Measurements from ENCODE around the gene FHIP2A.
A peak's percentile ranks its signal among the peaks of the same experiment; 100 is the strongest.
"Not testable (repeated sequence)": the region's sequence is repeated elsewhere in the genome, so short reads cannot be mapped to it uniquely, and the experiment has no call there.

The FHIP2A gene, protein sequence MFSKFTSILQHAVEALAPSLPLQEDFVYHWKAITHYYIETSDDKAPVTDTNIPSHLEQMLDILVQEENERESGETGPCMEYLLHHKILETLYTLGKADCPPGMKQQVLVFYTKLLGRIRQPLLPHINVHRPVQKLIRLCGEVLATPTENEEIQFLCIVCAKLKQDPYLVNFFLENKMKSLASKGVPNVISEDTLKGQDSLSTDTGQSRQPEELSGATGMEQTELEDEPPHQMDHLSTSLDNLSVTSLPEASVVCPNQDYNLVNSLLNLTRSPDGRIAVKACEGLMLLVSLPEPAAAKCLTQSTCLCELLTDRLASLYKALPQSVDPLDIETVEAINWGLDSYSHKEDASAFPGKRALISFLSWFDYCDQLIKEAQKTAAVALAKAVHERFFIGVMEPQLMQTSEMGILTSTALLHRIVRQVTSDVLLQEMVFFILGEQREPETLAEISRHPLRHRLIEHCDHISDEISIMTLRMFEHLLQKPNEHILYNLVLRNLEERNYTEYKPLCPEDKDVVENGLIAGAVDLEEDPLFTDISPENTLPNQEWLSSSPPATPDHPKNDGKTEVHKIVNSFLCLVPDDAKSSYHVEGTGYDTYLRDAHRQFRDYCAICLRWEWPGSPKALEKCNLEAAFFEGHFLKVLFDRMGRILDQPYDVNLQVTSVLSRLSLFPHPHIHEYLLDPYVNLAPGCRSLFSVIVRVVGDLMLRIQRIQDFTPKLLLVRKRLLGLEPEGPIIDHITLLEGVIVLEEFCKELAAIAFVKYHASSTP

DNA sequence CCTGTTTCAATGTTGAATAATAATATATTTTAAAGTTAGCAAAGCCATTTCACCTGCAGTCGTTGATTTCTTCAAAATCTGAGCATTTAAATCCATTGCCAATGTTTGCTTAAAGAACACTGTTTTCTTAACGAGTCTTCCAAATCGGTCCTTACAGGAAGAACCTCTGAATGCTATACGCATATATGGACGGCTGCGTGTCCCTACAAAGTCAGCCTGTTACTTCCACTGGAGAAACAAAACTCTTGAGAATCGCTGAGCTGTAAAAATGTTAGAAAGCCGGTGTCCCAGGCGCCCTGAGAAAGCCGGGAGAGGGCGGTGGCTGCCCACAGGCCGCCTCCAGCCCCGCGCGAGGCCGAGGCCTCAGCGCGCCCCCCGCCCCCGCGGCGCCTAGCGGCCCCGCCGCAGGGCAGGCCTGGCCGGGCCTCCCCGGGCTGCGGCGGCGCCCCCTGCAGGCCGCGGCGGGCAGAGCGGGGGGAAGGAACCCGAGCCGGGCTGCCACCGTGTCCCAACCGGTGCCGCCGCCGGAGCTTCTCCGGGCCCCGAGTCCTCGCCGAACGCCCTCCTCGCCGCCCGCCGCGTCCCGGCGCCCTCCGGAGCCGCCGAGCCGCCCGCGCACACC lies at the start of gene FHIP2A:
TSS of gene FHIP2A (plus strand) at position 488 of the 622 bp plus-strand sequence. CDS start 299 bp downstream, outside the sequence.
- peak; percentile 79 for DNase-seq (ENCODE audit: low read depth)

DNA sequence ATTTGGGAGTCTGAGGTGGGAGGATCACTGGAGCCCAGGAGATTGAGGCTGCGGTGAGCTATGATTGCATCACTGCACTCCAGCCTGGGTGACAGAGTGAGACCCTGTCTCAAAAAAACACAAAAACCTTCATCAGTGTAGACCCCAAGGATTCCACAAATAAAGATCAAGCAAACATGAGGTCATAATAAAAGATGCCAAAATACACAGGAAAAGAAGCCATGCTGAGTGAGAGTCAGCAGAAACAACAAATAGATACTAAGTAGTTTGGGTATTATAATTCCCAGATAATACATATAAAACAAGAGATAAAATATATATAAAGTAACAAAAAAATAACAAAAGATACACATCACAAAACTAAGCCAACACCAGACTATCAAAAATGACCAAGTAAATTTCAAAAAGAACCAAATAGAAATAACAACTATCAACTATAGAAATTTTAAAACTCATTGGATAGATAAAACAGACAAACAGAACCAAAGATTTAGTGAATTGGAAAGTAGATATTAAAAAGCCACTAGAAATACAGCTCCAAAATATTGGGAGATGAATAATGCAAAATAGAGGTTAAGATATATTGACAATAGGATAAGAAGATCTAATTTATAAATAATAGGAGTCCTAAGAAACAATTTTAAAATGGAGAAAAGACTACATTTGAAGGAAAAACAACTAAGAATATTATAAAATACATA lies 48.9 kb upstream of the FHIP2A start:
- DNase-seq (ENCODE audit: low read depth), result no peak

DNA sequence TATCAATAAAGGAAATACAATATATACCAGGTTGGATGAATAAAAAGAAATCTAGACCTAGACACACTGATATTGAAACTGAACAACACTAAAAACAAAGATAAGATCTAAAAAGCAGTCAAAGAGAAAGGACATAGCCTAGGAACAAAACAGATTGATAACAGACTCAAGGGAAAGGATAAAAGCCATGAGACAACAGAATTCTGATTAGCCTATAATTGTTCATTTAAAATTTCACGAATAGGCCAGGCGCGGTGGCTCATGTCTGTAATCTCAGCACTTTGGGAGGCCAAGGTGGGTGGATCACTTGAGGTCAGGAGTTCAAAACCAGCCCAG lies 48.4 kb upstream of the FHIP2A start:
- no peak for DNase-seq (ENCODE audit: low read depth)

DNA sequence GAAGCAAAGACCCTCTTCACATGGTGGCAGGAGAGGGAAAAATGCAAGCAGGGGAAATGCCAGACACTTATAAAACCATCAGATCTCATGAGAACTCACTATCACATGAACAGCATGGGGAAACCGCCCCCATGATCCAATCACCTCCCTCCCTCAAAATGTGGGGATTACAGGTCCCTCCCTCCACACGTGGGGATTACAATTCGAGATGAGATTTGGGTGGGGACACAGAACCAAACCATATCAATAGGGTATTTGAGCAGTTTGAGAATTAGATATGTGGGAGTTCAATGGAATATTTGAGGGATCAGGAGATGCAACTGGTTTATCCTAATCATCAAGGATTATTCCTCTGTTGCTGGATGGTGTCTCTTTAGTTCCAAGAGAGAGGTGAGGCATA lies 46.5 kb upstream of the FHIP2A start:
- DNase-seq (ENCODE audit: low read depth), result not testable (repeated sequence)

DNA sequence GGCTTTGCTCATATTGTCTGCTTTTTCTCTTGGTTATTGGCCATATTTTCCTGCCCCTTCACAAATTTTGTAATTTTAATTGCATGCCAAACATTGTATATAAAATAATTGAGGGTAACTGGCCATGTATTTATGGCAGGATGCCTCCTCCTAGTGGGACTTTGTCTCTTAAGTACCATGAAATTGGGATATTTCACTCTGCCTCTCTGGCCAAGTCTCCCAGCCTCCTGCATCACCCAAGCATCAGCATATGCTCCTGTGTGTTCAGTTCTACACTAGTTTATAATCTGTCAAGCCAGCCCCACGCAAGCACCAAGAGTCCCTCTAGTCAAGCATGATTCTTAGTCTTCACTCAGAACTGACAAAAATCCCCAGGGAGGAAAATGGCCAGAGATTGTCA lies 44.2 kb upstream of the FHIP2A start:
- no peak for DNase-seq (ENCODE audit: low read depth)

DNA sequence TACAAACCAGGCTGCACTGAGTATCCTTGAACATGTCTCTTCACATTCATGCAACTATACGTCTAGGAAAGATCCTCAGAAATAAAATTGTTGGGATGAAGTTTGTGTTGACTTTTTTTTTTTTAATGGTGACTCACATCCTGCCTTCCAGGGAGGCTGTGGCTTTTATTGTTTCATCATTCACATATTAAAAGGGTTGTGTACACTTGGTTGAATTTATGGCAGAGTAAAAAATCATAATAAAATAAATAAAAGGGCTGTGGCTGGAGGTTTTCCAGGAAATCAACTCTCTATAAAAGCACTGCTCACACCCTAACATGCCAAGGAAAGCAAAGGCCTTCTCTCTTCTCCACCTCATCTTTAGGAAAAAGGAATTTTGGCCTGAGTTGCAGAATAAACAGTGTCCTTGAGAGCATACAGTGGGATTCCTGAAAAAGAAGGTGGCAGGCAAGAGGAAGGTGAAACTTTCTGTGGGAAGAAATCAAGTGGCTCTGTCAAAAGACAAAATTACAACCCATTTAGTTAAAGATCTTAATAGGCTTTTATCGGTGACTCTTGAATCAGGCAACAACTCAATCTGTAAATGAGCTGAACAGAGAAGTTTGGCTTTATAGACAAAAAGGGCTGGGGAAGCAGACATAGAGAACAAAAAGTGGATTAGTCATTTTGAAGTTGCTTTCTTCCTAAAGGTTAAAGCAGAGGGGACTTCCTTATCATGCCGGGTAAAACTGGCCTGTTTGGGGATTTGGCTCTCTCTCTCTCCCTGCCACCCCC lies 41.6 kb upstream of the FHIP2A start:
- DNase-seq (ENCODE audit: low read depth), result peak; percentile 94

DNA sequence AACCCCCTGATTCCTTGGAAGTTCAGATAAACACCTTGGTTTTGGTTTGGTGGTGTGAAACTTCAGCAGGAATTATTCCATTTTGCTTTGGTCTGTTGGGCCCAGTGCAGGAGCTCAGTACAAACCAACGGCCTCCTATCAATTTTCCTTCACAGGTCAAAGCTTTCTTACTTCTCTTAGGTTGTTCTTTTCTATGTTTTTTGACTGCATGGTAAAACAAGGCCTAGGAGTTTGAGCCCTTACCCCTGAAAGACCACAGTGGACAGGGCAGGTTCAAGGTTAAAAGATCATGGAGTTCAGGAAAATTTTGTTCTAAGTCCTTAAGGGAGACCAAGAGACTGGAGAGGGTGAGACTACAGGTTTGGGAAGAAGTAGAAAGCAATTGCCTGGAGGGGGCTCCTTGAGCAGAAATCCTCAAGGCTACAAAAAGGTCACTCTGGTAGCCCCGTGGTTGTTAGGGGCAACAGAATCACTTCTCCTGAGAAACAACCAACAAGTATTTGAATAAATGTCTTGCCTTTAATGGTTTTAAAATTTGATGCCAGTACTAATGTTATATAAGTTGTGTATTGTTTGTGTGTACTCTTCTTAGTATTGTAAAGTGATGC lies 40.9 kb upstream of the FHIP2A start:
- DNase-seq (ENCODE audit: low read depth), result no peak

DNA sequence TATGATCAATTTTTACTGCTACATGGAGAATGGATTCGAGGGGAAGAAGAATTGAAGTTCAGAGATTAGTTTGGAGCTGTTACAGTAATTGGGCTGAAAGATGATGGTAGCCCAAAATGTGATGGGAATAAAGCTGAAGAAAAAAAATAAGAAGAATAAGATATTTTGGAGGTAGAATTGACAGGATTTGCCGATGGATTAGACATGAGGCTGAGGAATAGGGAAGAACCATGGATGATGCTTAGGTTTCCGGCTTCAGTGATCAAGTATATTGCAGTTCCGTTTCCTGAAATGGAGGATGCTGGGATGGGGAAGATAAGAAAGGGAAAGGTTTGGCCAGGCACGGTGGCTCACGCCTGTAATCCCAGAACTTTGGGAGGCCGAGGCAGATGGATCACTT lies 38.9 kb upstream of the FHIP2A start:
- no peak for DNase-seq (ENCODE audit: low read depth)

DNA sequence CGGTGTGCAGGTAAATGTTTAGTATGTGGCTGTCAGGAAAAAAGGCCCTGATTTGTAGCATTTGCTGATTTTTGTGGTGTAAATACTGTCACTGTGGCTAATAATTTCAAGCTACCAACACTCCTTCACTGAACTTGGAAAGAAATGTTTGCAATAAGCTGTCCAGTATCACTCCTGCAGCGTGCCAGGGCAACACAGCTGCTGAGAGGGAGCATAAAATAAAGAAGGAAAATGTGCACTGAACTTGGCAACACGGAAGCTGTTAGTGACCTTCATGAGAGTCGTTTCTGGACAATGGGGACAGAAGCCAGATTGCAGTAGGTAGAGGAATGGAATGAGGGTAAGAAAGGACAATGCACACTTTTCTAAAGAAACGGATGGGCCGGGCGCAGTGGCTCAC lies 37.9 kb upstream of the FHIP2A start:
- DNase-seq (ENCODE audit: low read depth), result no peak

DNA sequence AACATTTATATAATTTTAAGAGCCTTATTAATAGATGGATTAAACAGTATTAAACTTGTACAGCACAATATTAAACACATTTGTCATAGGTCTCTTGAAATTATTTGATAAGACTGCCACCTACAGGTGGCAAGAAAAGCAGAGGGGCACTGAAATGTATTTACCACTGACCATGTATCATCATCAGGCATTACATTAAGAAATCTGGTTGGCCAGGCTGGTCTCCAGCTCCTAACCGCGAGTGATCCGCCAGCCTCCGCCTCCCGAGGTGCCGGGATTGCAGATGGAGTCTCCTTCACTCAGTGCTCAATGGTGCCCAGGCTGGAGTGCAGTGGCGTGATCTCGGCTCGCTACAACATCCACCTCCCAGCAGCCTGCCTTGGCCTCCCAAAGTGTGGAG lies 35.1 kb upstream of the FHIP2A start:
- DNase-seq (ENCODE audit: low read depth), result peak; percentile 71

DNA sequence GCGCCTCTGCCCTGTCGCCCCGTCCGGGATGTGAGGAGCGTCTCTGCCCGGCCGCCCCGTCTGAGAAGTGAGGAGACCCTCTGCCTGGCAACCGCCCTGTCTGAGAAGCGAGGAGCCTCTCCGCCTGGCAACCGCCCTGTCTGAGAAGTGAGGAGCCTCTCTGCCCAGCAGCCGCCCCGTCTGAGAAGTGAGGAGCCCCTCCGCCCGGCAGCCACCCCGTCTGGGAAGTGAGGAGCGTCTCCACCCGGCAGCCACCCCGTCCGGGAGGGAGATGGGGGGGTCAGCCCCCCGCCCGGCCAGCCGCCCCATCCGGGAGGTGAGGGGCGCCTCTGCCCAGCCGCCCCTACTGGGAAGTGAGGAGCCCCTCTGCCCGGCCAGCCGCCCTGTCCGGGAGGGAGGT lies 34.4 kb upstream of the FHIP2A start:
- not testable (repeated sequence) for DNase-seq (ENCODE audit: low read depth)

DNA sequence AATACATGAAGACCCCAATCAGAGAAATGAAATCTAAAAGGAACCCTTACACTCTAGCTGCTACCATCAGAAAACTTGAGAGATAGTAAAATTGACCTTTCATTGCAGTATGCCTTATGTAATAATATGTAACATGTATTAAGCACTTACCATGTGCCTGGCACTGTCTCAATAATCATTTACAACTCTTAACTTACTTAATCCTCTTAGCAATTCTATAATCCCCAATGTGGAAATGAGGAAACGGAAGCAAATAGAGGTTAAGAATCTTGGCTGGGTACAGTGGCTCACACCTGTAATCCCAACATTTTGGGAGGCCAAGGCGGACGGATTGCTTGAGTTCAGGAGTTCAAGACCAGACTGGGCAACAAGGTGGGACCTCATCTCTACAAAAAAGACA lies 29.8 kb upstream of the FHIP2A start:
- no peak for DNase-seq (ENCODE audit: low read depth)

DNA sequence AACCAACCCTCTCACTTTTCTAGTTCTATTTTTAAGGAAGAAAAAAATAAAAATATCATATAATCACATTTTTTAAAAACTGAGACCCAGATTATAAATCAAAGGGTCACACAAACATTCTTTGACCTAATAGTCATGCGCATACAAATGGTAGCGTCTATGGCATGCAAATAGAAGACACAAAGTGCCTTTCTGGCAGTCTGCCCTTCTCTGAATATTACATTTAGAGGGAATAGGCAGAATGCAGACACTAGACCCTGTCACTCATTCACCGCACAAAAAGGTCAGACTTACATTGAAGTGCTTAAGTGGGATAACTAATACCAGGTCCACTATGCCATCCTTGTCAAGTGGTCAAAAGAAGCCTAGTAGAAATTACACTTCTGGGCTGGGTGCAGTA lies 26.5 kb upstream of the FHIP2A start:
- DNase-seq (ENCODE audit: low read depth), result peak; percentile 41

DNA sequence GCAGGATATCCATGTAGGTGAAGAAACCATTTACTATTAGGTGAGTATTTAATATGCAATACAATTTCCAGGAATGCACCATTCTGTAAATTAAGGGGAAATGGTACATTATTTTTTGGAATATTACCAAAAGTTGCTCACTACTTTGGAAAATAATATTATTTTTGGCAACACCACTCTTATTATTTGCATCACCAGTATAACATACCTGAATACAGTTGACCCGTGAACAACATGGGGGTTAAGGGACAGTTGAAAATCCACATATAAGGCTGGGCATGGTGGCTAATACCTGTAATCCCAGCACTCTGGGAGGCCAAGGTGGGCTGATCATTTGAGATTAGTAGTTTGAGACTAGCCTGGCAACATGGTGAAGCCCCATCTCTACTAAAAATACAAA lies 21.2 kb upstream of the FHIP2A start:
- DNase-seq (ENCODE audit: low read depth), result no peak

DNA sequence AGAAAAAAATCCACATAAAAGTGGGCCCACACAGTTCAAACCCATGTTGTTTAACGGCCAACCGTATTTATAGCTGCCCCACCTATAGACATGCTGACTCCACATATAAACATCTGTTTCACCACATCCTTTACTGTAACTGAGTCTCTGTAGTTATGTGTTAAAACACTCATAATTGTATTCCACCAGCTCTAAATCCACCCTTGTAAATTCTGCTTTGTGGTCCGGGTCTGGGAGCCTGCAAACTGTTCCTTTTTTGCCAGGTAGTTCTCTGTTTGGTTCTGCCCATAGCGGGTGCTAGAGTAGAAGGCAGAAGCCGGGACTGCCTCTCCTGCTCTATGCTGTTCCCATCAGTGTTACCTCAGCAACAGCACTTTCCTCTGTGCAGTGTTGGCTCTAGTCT lies 20.2 kb upstream of the FHIP2A start:
- DNase-seq (ENCODE audit: low read depth), result no peak

DNA sequence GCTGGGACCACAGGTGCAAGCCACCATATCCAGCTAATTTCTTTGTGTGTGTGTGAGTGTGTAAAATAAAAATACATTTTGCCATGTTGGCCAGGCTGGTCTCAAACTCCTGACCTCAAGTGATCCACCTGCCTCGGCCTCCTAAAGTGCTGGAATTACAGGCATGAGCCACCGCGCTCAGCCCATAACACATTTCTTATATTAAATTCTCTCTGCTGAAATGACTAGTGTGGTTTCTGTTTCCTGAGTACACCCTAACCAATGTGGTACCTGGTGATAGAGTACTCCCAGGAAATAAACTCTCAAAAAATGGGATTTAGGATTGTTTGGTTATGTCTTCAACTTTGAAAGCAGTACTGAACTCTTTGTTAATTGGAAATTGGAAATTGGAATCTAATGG lies 19.4 kb upstream of the FHIP2A start:
- DNase-seq (ENCODE audit: low read depth), result no peak

DNA sequence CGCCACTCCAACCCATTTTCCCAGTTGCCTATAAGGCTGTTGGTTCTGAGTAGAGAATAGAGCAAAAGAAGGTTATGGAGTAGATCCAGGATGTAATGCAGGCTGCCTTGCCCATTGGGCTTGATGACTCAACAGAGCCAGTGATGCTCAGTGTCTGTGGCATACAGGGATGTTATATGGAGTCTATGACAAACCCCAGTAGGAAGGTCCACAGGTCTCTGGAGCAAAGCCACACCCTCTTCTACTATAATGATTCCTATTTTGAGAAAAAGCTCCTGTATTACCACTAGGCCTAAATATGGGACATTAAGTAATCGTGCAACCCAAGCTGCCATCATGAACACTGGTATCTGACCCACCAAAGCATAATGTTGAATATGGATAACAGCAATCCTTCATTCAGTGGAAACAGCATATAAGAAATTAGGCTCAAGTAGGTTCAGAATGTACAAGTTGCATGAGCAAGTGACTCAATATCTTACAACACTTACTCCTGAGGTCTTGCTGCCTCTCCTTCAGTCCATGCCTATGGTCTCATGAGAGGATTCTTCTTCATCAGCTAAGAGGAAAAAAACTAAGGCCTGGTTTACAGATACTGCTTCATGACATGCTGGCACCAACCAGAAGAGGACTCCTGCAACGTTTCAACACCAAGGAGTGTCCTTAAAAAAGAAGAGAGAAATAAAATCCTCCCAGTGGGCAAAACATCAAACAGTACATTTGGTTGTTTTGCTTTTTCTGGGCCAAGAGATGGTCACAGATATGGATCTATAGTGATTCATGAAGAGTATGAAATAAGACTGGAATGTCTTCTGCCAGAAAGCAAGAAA lies 14.8 kb upstream of the FHIP2A start:
- DNase-seq (ENCODE audit: low read depth), result peak; percentile 57

DNA sequence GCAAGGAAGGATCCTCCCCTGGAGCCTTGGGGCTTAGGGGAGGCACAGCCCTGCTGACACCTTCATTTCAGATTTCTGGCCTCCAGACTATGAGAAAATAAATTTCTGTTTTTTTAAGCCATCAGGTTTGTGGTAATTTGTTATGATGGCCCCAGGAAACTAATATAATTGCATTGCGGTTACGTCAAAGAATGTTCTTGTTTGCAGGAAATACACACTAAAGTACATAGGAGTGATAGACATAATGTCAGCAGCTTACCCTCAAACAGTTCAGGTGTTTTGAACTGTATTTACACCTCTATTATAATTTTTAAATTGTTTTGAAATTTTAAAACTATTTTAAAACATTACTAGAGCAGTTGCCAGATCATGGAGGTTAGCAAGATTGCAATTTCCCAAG lies 12.6 kb upstream of the FHIP2A start:
- DNase-seq (ENCODE audit: low read depth), result no peak

DNA sequence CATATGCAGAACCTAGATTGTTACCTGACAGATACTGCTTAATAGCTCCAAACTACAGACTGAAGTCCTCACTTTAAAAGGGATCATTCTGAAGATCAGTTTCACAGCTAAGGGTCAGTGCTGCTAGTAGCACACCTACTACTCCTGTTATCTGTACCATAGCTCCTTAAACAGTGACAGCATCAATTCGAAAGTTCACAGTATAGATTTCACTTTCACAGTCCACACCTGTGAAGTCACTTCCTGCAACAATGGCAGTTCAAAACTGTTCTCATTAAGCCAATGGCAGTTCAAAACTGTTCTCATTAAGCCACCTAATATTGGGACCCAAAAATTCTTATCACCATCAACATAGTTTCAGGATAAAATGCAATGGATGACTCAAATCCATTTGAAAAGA lies 10.7 kb upstream of the FHIP2A start:
- no peak for DNase-seq (ENCODE audit: low read depth)

DNA sequence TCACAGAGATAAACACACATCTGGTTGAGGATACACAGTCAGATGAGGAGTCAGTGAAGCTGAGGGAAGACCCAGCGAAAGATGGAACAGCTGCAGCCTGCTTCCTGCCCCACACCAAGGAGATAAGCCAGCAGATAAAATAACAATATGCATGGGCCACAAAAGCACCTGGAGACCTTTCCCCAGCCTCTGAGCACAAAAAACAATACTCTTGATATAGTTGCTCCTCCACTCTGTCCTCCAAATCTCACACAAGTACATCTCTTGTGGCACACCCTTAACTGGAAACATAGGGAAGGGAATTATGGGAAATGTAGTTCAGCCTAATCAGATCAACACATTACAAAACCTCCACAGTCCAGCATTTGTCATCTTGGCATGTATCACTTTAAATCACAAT lies 9.7 kb upstream of the FHIP2A start:
- DNase-seq (ENCODE audit: low read depth), result no peak

Data from EH (cell line).